Measurements from ENCODE around the gene RYR2. TPM values are rescaled to one million over a fixed set of nuclear protein-coding genes. Genes with fewer than 3 reads are reported as not detected.

RYR2 gene
- total RNA-seq, 1 experiment from 2014 or later = 0.90 TPM

- TF ChIP-seq, protein P1, sequence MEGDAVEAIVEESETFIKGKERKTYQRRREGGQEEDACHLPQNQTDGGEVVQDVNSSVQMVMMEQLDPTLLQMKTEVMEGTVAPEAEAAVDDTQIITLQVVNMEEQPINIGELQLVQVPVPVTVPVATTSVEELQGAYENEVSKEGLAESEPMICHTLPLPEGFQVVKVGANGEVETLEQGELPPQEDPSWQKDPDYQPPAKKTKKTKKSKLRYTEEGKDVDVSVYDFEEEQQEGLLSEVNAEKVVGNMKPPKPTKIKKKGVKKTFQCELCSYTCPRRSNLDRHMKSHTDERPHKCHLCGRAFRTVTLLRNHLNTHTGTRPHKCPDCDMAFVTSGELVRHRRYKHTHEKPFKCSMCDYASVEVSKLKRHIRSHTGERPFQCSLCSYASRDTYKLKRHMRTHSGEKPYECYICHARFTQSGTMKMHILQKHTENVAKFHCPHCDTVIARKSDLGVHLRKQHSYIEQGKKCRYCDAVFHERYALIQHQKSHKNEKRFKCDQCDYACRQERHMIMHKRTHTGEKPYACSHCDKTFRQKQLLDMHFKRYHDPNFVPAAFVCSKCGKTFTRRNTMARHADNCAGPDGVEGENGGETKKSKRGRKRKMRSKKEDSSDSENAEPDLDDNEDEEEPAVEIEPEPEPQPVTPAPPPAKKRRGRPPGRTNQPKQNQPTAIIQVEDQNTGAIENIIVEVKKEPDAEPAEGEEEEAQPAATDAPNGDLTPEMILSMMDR (IDR thresholded peaks at IDR 0.05; ENCODE audit: unreplicated experiment) = no peak
- H3K27me3 Mint-ChIP-seq (ENCODE audit: unreplicated experiment) = no peaks in the 10 kb centered on the region
- H3K4me1 Mint-ChIP-seq (ENCODE audit: low read depth, unreplicated experiment) = peaks cover 7% of the 10 kb centered on the region
- H3K36me3 Mint-ChIP-seq (ENCODE audit: insufficient read depth, unreplicated experiment) = no peaks in the 10 kb centered on the region
- peak; percentile 84 for DNase-seq
- no TSS peak for BruUV-seq (replicated peaks)
- no peak overlapping the region for H3K4me3 Mint-ChIP-seq (ENCODE audit: low read depth, unreplicated experiment)
- CTCF ChIA-PET = interaction anchor here (0.6 to 1.6 kb wide), 5 partner anchors 9 to 1535 kb away, joined by 3 to 10 read pairs (median 3); partner anchors contain the start of gene CHRM3
- intact Hi-C loops (cut with micrococcal nuclease; ENCODE audit: unreplicated experiment) = loop anchor here (1.0 to 5.0 kb wide), 3 partner anchors 401 to 1101 kb away; no protein-coding TSS in a partner anchor
- H3K27ac Mint-ChIP-seq (ENCODE audit: unreplicated experiment) = no peak overlapping the region
- H3K9me3 Mint-ChIP-seq (ENCODE audit: low read depth, unreplicated experiment) = no peaks in the 10 kb centered on the region
These were observed 809.3 kb downstream of the RYR2 start for GRCh38 chr1:237851210-237851845.

- Mint-ChIP-seq H3K36me3 (ENCODE audit: insufficient read depth, unreplicated experiment) (no peaks in the 10 kb centered on the region), H3K27ac (ENCODE audit: unreplicated experiment) (no peak overlapping the region), H3K27me3 (ENCODE audit: unreplicated experiment) (no peaks in the 10 kb centered on the region), H3K4me1 (ENCODE audit: low read depth, unreplicated experiment) (no peaks in the 10 kb centered on the region), H3K4me3 (ENCODE audit: low read depth, unreplicated experiment) (no peak overlapping the region), H3K9me3 (ENCODE audit: low read depth, unreplicated experiment) (no peaks in the 10 kb centered on the region)
- TF ChIP-seq, protein P1 (IDR thresholded peaks at IDR 0.05; ENCODE audit: unreplicated experiment) = no peak
- CTCF ChIA-PET = interaction anchor here (1.6 kb wide), 2 partner anchors 8 to 45 kb away, joined by 3 to 4 read pairs; no protein-coding TSS in a partner anchor
- no peak for DNase-seq
- no TSS peak for BruUV-seq (replicated peaks)
- intact Hi-C loops (cut with micrococcal nuclease; ENCODE audit: unreplicated experiment) = loop anchor here (5.0 kb wide), 1 partner anchor 1100 kb away; no protein-coding TSS in a partner anchor
These were observed 810.4 kb downstream of the RYR2 start for GRCh38 chr1:237852342-237852741.

- intact Hi-C loops (cut with micrococcal nuclease; ENCODE audit: unreplicated experiment) = no loop called here
- BruUV-seq (replicated peaks) = no TSS peak
- peaks cover 2% of the 10 kb centered on the region for H3K9me3 Mint-ChIP-seq (ENCODE audit: low read depth, unreplicated experiment)
- TF ChIP-seq, protein P1 (IDR thresholded peaks at IDR 0.05; ENCODE audit: unreplicated experiment) = no peak
- no peaks in the 10 kb centered on the region for H3K36me3 Mint-ChIP-seq (ENCODE audit: insufficient read depth, unreplicated experiment)
- no peak overlapping the region for H3K4me3 Mint-ChIP-seq (ENCODE audit: low read depth, unreplicated experiment)
- no peak for DNase-seq
- no peaks in the 10 kb centered on the region for H3K4me1 Mint-ChIP-seq (ENCODE audit: low read depth, unreplicated experiment)
- no peak overlapping the region for H3K27ac Mint-ChIP-seq (ENCODE audit: unreplicated experiment)
- H3K27me3 Mint-ChIP-seq (ENCODE audit: unreplicated experiment) = no peaks in the 10 kb centered on the region
- CTCF ChIA-PET = no interaction called here
These were observed 815.5 kb downstream of the RYR2 start for GRCh38 chr1:237857455-237857854.

DNA sequence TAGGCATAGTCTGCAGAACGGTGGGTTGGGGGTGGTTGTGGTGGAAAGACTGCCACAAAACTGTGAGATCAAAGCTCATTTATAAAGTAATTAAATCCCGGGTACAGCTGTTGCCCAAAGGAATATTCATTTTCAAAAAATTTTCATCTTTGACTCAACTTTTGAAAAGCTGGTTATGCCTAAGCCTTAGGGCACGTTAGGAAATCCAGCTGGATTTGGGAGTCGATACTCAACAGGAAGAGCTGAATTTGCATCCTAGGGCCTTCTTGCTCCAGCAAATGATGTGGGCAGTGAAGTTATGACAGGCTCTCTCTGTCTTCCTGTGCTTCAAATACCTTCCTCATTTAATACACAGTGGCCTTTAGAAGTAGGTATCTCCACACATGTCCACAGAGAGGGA is 817.0 kb downstream of the RYR2 start:
- BruUV-seq (replicated peaks) = no TSS peak
- TF ChIP-seq, protein P1 (IDR thresholded peaks at IDR 0.05; ENCODE audit: unreplicated experiment) = no peak
- Mint-ChIP-seq H3K27ac (ENCODE audit: unreplicated experiment) (no peak overlapping the region), H3K4me1 (ENCODE audit: low read depth, unreplicated experiment) (no peaks in the 10 kb centered on the region), H3K9me3 (ENCODE audit: low read depth, unreplicated experiment) (peaks cover 2% of the 10 kb centered on the region), H3K4me3 (ENCODE audit: low read depth, unreplicated experiment) (no peak overlapping the region), H3K36me3 (ENCODE audit: insufficient read depth, unreplicated experiment) (no peaks in the 10 kb centered on the region), H3K27me3 (ENCODE audit: unreplicated experiment) (no peaks in the 10 kb centered on the region)
- CTCF ChIA-PET = no interaction called here
- no peak for DNase-seq
- intact Hi-C loops (cut with micrococcal nuclease; ENCODE audit: unreplicated experiment) = no loop called here

All from Calu3 (cell line).